Uterus (tissue), 2 donors: ENCODE data around the gene SV2B.

Source experiments
- CTCF ChIP-seq, 4 experiments: fragments of 200-600 bp in 2 of 4; fragments of 450-650 bp in 2 of 4; sonication (generic) in 2 of 4; IDR thresholded peaks; one replicate each; pipeline ENCODE4 v1.5.1; 2016 to 2019; ENCODE audit warnings: antibody characterized with exemption in 4 of 4, mild to moderate bottlenecking in 2 of 4, moderate library complexity in 1 of 4
- POLR2A ChIP-seq, 2 donors: fragments of 450-650 bp; IDR thresholded peaks; one replicate each; pipeline ENCODE4 v1.6.1; 2016; ENCODE audit warnings: antibody characterized with exemption in 2 of 2, mild to moderate bottlenecking in 1 of 2, moderate library complexity in 1 of 2

DNA sequence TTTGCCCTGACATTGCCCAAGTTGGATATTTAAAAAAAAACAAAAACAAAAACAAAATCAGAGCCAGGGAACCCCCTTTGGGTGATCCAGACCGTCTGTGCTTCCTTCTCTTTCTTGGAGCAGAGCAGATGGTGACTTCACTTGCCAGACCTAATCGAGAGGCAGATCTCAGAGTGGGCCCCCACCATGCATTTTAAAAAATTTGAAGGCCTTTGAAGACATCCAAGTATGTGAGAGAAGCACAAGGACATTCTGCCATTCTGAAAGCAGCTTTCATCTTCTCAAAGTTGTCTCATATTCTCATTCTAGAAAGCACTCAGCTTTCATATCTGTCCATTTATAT, 93.3 kb downstream of the SV2B start:
- TF ChIP-seq CTCF (IDR thresholded peaks at IDR 0.05) (no peak), POLR2A (IDR thresholded peaks at IDR 0.05) (no peak)
